ENCODE measurements around the gene CCDC110. TPM values are rescaled to one million over a fixed set of nuclear protein-coding genes. Genes with fewer than 3 reads are reported as not detected.

The CCDC110 gene
- total and polyA plus RNA-seq, 2 of the 4 experiments (the other 2 are of a cell fraction), result 0.46 to 0.90 TPM

DNA sequence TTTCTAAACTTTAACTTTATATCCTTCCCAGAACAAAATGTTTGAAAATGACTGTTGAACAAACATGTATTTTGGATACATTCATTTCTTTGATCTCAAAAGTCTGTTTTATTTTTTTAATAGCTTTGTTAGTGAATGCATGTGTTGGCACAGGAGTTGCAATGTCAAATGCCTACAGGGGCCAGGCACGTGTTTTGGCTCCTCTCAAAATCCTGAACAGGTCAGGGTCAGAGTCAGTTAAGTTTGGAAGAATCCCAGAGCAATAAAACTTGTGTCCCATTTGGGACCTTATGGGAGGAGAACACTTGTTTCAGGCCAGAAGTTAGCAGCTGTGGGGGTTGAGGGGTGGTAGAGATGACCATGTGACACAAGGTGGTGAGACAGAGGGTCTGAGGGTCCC, 29.0 kb upstream of the CCDC110 start:
- no peak overlapping the region for H3K4ac ChIP-seq (ENCODE audit: low read depth, low read length)
- dilution Hi-C loops (cut with HindIII; ENCODE audit: low sequenced_read_pairs, unreplicated experiment), result no loop called here
- H4K20me1 ChIP-seq (ENCODE audit: insufficient read depth, low read length), result no peaks in the 10 kb centered on the region
- peaks cover 3% of the 10 kb centered on the region; the same call in 1 of the 2 replicates for H3K4me1 ChIP-seq (ENCODE audit: control insufficient read depth, insufficient read depth, low read length)
- POLR2A ChIA-PET (ENCODE audit: unreplicated experiment), result no interaction called here
- no peak overlapping the region for H2BK120ac ChIP-seq (ENCODE audit: low read depth, low read length)
- H3K36me3 ChIP-seq (ENCODE audit: control insufficient read depth, insufficient read depth, low read length), result no peaks in the 10 kb centered on the region
- no peak overlapping the region for H2AK9ac ChIP-seq (replicated peaks; ENCODE audit: low read depth, low read length, poor library complexity)
- H3K9ac ChIP-seq (ENCODE audit: low read depth, low read length), result no peak overlapping the region
- ATAC-seq (ENCODE audit: low read depth), result no peak
- peaks cover 2% of the 10 kb centered on the region for H3K9me3 ChIP-seq (ENCODE audit: control insufficient read depth, insufficient read depth, low read length)
- CTCF ChIA-PET, result no interaction called here
- H2BK15ac ChIP-seq (ENCODE audit: low read depth, low read length), result no peak overlapping the region
- H3K56ac ChIP-seq (ENCODE audit: extremely low read depth, insufficient read depth, low read length), result no peak overlapping the region
- BruUV-seq (replicated peaks), result no TSS peak
- no peak overlapping the region for H2AK5ac ChIP-seq (ENCODE audit: low read depth, low read length)
- H3K9me1 ChIP-seq (ENCODE audit: insufficient read depth, low read length), result peaks cover 3% of the 10 kb centered on the region; the same call in 1 of the 2 replicates
- WGBS, 2 experiments (ENCODE audit: extremely low coverage in 2 of 2, insufficient read length in 1 of 2), result no CpG with 5 or more reads among the region's 1 CpG
- H2BK20ac ChIP-seq (ENCODE audit: low read depth, low read length), result no peak overlapping the region
- H3K4me2 ChIP-seq (ENCODE audit: low read depth, low read length), result no peak overlapping the region
- no peaks in the 10 kb centered on the region for H3K79me1 ChIP-seq (ENCODE audit: low read depth in 1 of 2, low read length in 2 of 2)
- no peak overlapping the region for H2AFZ ChIP-seq (replicated peaks; ENCODE audit: low read length, poor library complexity)
- no peak overlapping the region for H2BK5ac ChIP-seq (ENCODE audit: low read depth, low read length, poor library complexity, severe bottlenecking)
- H3K23ac ChIP-seq (ENCODE audit: low read depth, low read length), result no peak overlapping the region
- H4K91ac ChIP-seq (ENCODE audit: insufficient read depth, low read depth, low read length), result no peak overlapping the region
- no peak overlapping the region for H3K14ac ChIP-seq (replicated peaks; ENCODE audit: low read depth, low read length)
- no peak overlapping the region for H3K27ac ChIP-seq (ENCODE audit: insufficient read depth, low read length)
- no peaks in the 10 kb centered on the region for H3K27me3 ChIP-seq (ENCODE audit: control insufficient read depth, insufficient read depth, low read length)
- no peak overlapping the region for H3K4me3 ChIP-seq (ENCODE audit: insufficient read depth, low read depth, low read length)
- TF ChIP-seq POLR2A (IDR thresholded peaks at IDR 0.05; ENCODE audit: low read depth, low read length) (no peak), FOS (IDR thresholded peaks at IDR 0.05; ENCODE audit: low read depth, low read length) (no peak), RCOR1 (IDR thresholded peaks at IDR 0.05; ENCODE audit: insufficient replicate concordance, low read length) (no peak), CHD1 (IDR thresholded peaks at IDR 0.05; ENCODE audit: low read depth, low read length) (no peak), RAD21 (IDR thresholded peaks at IDR 0.05; ENCODE audit: low read length) (no peak), MAZ (IDR thresholded peaks at IDR 0.05; ENCODE audit: borderline replicate concordance, low read depth, low read length) (no peak), MAFK (IDR thresholded peaks at IDR 0.05; ENCODE audit: low read depth, low read length) (no peak), CEBPB (IDR thresholded peaks at IDR 0.05; ENCODE audit: low read depth, low read length) (no peak), BHLHE40 (IDR thresholded peaks at IDR 0.05; ENCODE audit: low read depth, low read length) (no peak), RFX5 (IDR thresholded peaks at IDR 0.05; ENCODE audit: low read depth, low read length) (no peak), NFE2L2 (IDR thresholded peaks at IDR 0.05; ENCODE audit: low read depth, low read length) (no peak)
- TF ChIP-seq, protein P1, sequence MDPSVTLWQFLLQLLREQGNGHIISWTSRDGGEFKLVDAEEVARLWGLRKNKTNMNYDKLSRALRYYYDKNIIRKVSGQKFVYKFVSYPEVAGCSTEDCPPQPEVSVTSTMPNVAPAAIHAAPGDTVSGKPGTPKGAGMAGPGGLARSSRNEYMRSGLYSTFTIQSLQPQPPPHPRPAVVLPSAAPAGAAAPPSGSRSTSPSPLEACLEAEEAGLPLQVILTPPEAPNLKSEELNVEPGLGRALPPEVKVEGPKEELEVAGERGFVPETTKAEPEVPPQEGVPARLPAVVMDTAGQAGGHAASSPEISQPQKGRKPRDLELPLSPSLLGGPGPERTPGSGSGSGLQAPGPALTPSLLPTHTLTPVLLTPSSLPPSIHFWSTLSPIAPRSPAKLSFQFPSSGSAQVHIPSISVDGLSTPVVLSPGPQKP (IDR thresholded peaks at IDR 0.05; ENCODE audit: borderline replicate concordance, low read depth, low read length), result no peak
- TF ChIP-seq, protein P2, sequence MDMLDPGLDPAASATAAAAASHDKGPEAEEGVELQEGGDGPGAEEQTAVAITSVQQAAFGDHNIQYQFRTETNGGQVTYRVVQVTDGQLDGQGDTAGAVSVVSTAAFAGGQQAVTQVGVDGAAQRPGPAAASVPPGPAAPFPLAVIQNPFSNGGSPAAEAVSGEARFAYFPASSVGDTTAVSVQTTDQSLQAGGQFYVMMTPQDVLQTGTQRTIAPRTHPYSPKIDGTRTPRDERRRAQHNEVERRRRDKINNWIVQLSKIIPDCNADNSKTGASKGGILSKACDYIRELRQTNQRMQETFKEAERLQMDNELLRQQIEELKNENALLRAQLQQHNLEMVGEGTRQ (IDR thresholded peaks at IDR 0.05; ENCODE audit: low read depth, low read length), result no peak
- DNase-seq, result no peak
- intact Hi-C loops (cut with micrococcal nuclease), result no loop called here
- no peak overlapping the region for H4K5ac ChIP-seq (ENCODE audit: low read depth, low read length)
- in situ Hi-C loops (cut with MboI; ENCODE audit: low sequenced_read_pairs), result no loop called here
- no peak overlapping the region for H3K18ac ChIP-seq (ENCODE audit: low read depth, low read length)
- H4K8ac ChIP-seq (ENCODE audit: low read depth in 2 of 2, low read length in 2 of 2), result no peak overlapping the region
